Kidney (tissue), 14 donors: ENCODE results near the gene ARHGAP28. TPM values are rescaled to one million over a fixed set of nuclear protein-coding genes. Genes with fewer than 3 reads are reported as not detected.

Source experiments
- DNase-seq, 5 donors: peaks; one replicate each; pipeline ENCODE4 v3.0.0-alpha.2; 2013 to 2020
- FAIRE-seq: peaks from 2 replicates; lab custom pipeline; 2012; peaks lifted over from hg19 to GRCh38; lab: Jason Lieb, UNC
- H3K27ac ChIP-seq, 2 donors: one replicate each; pipeline ENCODE4 v1.7.0; 2013; ENCODE audit warnings: low read depth in 2 of 2, low read length in 2 of 2, inconsistent platforms in 1 of 2
- H3K27me3 ChIP-seq: one replicate; pipeline ENCODE4 v1.7.1; 2013; ENCODE audit warnings: low read length, inconsistent platforms; ENCODE audit not compliant: control insufficient read depth, insufficient read depth
- H3K36me3 ChIP-seq, 3 donors: one replicate each; pipeline versions ENCODE4 v1.7.0 to v1.7.1; 2013; ENCODE audit warnings: low read length in 3 of 3, control low read depth in 1 of 3, inconsistent platforms in 1 of 3; ENCODE audit not compliant: insufficient read depth in 3 of 3, control insufficient read depth in 2 of 3
- H3K4me1 ChIP-seq, 3 donors: one replicate each; pipeline versions ENCODE4 v1.7.0 to v1.7.1; 2013; ENCODE audit warnings: low read length in 3 of 3, inconsistent platforms in 1 of 3, low read depth in 1 of 3; ENCODE audit not compliant: control insufficient read depth in 2 of 3, insufficient read depth in 2 of 3
- H3K4me3 ChIP-seq, 3 donors: one replicate each; pipeline versions ENCODE4 v1.7.0 to v1.8.1; 2013; ENCODE audit warnings: low read length in 3 of 3, control low read depth in 1 of 3, inconsistent platforms in 1 of 3
- H3K9ac ChIP-seq, 3 donors: one replicate each; pipeline versions ENCODE4 v1.7.0 to v1.7.1; 2013; ENCODE audit warnings: low read length in 3 of 3, control low read depth in 1 of 3, inconsistent platforms in 1 of 3
- H3K9me3 ChIP-seq, 3 donors: one replicate each; pipeline versions ENCODE4 v1.7.0 to v1.7.1; 2013; ENCODE audit warnings: low read length in 3 of 3, control low read depth in 1 of 3, inconsistent platforms in 1 of 3; ENCODE audit not compliant: control insufficient read depth in 2 of 3, insufficient read depth in 1 of 3
- intact Hi-C: fragments of 100-400 bp; cut with DNase I; formaldehyde crosslinking; loops from one replicate; pipeline ENCODE4 v1.11.1; 2022
- polyA plus RNA-seq: library from polyadenylated mRNA; stranded (reverse); fragments of 350-450 nt; fragmentation: Illumina TruSeq; extraction: RNeasy Lipid Tissue Mini Kit (QIAGEN cat#74804); gene quantifications from one replicate; pipeline ENCODE4 v1.2.3, GENCODE V29; 2014; ENCODE audit warnings: low read depth, low replicate concordance; ENCODE audit not compliant: insufficient read depth
- total RNA-seq: library from RNA; stranded (reverse); fragmentation: NEBNext Ultra II Directional; extraction: Animal tissue kit (Norgen Biotek cat#: 25700); gene quantifications from one replicate; pipeline ENCODE4 v1.2.1, GENCODE V29; 2021
- TF ChIP-seq, protein P1 (sequence below): IDR thresholded peaks from 3 replicates; pipeline ENCODE4 v1.5.1; 2012; ENCODE audit warnings: mild to moderate bottlenecking, moderate library complexity, borderline replicate concordance; ENCODE audit not compliant: insufficient read depth; ENCODE audit errors: extremely low read depth
- donor health status: control.
- donor health status: control.
- donor health status: control.
- donor health status: control.
- donor health status: control.
- donor health status: DM: yes; HTN: yes; CAD: no.
- donor health status: Normal renal cell carcinoma (clear cell type).

The ARHGAP28 gene
- total and polyA plus RNA-seq, 2 donors from 2014 or later = 4.6 TPM

DNA sequence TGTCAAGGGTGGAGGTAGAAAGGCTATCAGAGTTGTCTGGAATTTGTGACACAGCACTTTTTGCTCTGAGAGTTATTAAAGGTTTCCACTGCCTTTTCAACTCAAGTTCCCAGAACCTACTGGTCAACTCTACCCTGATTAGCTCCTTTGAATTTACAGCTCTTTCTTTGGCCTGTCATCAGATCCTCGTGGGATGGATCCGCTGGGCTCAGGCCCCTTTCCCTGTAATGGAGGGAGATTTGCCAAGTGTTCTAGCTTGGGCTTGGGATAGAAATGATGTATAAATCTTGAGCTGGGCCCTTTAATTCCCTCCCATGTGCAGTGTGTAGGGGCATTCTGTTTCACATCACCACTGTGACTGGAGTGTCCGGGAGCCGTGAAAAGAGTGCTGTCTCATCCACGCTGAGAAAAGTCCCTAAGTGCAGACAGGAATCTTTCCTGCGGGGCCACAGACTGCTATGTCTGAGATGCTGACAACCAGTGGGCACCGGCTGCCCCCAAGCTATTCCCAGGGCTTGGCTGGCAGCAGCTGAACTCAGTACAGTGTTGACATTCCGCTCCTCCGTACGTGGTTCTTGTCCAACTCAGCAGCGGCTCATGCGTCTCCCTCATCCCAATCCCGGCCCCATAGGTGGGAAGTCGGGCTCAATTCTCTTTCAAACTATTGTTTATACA lies 46.9 kb upstream of the ARHGAP28 start:
- Histone ChIP-seq H3K4me1 (no peaks in the 10 kb centered on the region), H3K4me3 (no peak overlapping the region), H3K27me3 (no peaks in the 10 kb centered on the region), H3K9ac (no peak overlapping the region), H3K9me3 (no peaks in the 10 kb centered on the region), H3K27ac (no peak overlapping the region), H3K36me3 (no peaks in the 10 kb centered on the region)
- FAIRE-seq = no peak
- DNase-seq = no peak
- TF ChIP-seq, protein P1, sequence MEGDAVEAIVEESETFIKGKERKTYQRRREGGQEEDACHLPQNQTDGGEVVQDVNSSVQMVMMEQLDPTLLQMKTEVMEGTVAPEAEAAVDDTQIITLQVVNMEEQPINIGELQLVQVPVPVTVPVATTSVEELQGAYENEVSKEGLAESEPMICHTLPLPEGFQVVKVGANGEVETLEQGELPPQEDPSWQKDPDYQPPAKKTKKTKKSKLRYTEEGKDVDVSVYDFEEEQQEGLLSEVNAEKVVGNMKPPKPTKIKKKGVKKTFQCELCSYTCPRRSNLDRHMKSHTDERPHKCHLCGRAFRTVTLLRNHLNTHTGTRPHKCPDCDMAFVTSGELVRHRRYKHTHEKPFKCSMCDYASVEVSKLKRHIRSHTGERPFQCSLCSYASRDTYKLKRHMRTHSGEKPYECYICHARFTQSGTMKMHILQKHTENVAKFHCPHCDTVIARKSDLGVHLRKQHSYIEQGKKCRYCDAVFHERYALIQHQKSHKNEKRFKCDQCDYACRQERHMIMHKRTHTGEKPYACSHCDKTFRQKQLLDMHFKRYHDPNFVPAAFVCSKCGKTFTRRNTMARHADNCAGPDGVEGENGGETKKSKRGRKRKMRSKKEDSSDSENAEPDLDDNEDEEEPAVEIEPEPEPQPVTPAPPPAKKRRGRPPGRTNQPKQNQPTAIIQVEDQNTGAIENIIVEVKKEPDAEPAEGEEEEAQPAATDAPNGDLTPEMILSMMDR = no peak
- intact Hi-C loops = no loop called here

DNA sequence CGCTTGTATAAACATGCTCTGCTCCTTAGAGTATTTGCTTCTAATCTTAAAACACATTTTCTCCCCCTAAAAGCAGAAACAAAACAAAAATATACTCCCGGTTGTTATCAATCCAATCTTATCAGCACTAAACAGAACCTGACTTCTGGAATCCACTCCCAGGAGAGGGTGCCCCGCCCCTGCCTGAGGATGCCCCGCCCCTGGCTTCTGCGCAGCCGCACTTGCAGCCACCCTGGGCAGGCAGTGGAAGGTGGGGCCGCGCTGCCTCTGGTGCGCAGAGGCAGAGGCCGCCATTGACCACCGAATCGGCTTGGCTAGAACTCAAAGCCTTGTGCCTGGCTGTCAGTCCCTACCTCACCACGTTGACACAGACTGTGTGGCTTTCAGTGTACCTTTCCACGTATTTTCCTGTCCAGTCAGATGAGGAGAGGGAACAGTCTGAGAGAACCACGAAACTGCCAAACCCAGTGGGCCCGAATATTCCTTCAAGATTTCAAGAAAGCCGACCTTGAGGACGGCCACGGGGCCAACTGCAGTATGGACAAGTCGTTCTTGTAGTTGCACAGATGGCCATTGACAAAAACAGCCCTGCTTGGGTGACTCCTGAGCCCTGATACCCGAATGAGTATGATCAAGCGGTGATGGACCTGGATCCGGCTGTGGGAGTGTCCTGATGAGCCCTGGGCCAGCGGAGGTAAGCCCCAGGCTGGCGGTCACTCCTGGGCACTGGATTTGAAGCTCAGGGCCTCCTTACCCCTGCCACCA lies 46.2 kb upstream of the ARHGAP28 start:
- H3K36me3 ChIP-seq = no peaks in the 10 kb centered on the region
- no peaks in the 10 kb centered on the region for H3K4me1 ChIP-seq
- H3K27ac ChIP-seq = no peak overlapping the region
- H3K9ac ChIP-seq = no peak overlapping the region
- intact Hi-C loops = no loop called here
- no peak overlapping the region for H3K4me3 ChIP-seq
- DNase-seq (no peak), FAIRE-seq (no peak)
- no peaks in the 10 kb centered on the region for H3K27me3 ChIP-seq
- TF ChIP-seq, protein P1 = no peak
- H3K9me3 ChIP-seq = no peaks in the 10 kb centered on the region

DNA sequence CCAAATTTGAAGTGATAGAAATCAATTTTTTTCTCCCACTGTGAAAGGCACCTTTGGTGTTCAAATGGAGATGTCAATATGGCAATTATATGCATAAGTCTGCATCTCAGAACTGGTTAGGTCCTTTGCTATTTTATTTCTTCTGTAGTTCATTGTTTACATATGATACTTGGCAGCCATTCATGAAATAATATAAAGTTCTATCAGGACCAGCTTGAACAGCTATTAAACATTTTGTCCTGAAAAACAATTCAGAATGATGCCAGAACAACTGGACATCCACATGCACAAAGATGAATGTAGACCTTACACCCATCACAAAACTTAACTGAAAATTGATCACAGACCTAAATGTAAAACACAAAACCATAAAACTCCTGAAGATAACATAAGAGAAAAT lies 41.8 kb upstream of the ARHGAP28 start:
- Histone ChIP-seq H3K4me1 (no peaks in the 10 kb centered on the region), H3K4me3 (no peak overlapping the region), H3K27me3 (no peaks in the 10 kb centered on the region), H3K9me3 (no peaks in the 10 kb centered on the region), H3K27ac (no peak overlapping the region), H3K9ac (no peak overlapping the region), H3K36me3 (no peaks in the 10 kb centered on the region)
- FAIRE-seq (no peak), DNase-seq (no peak)
- TF ChIP-seq, protein P1 = no peak
- intact Hi-C loops = no loop called here
